GM12864 (cell line): ENCODE measurements around the gene ABLIM2.

Experiments used
- DNase-seq: peaks from one replicate; pipeline ENCODE4 v3.0.0-alpha.2; 2011; ENCODE audit warnings: low read depth
- H3K4me3 ChIP-seq: 2 replicates; pipeline ENCODE4 v1.5.1; 2011; ENCODE audit warnings: mild to moderate bottlenecking, low read depth, low read length, control low read depth
- CTCF ChIP-seq: IDR thresholded peaks from 2 replicates; pipeline ENCODE4 v1.5.1; 2011; ENCODE audit warnings: low read depth, mild to moderate bottlenecking, moderate library complexity, low read length, control low read depth, inconsistent platforms; ENCODE audit errors: missing control alignments

Gene ABLIM2

GRCh38 chr4:7981738-7982394 is 176.7 kb downstream of the ABLIM2 start:
- no peak for TF ChIP-seq CTCF

GRCh38 chr4:7980036-7980435 is 178.6 kb downstream of the ABLIM2 start:
- no peak overlapping the region for H3K4me3 ChIP-seq
- TF ChIP-seq CTCF: no peak
- no peak for DNase-seq

More at GRCh38 chr4:7981738-7982394, 176.7 kb downstream of the ABLIM2 start:
- DNase-seq: no peak
- no peak overlapping the region for H3K4me3 ChIP-seq

- H3K4me3 ChIP-seq: no peak overlapping the region
- no peak for TF ChIP-seq CTCF
- DNase-seq: no peak
Measured at GRCh38 chr4:7979652-7979968, 179.0 kb downstream of the ABLIM2 start.

- DNase-seq: no peak
- no peak for TF ChIP-seq CTCF
- H3K4me3 ChIP-seq: no peak overlapping the region
Measured at GRCh38 chr4:7978907-7979651, 179.5 kb downstream of the ABLIM2 start.

- TF ChIP-seq CTCF: no peak
- DNase-seq: no peak
Measured at GRCh38 chr4:7978489-7978888, 180.1 kb downstream of the ABLIM2 start.

GRCh38 chr4:7976634-7977033 is 182.0 kb downstream of the ABLIM2 start:
- DNase-seq: no peak
- TF ChIP-seq CTCF: no peak
- H3K4me3 ChIP-seq: no peak overlapping the region

More at GRCh38 chr4:7978489-7978888, 180.1 kb downstream of the ABLIM2 start:
- no peak overlapping the region for H3K4me3 ChIP-seq

GRCh38 chr4:7976025-7976424 is 182.6 kb downstream of the ABLIM2 start:
- H3K4me3 ChIP-seq: no peak overlapping the region
- TF ChIP-seq CTCF: no peak
- no peak for DNase-seq
